Epithelial cell of umbilical artery (primary cell): ENCODE data around the gene TMC8. TPM values are rescaled to one million over a fixed set of nuclear protein-coding genes. Genes with fewer than 3 reads are reported as not detected.

Source experiments
- total RNA-seq: library from RNA; depleted of rRNA; stranded (reverse); fragments of >200 nt; gene quantifications from 2 replicates; pipeline ENCODE4 v1.2.3, GENCODE V29; 2014

Gene TMC8
- under 0.01 and 0.76 TPM in 2 replicates for total RNA-seq

DNA sequence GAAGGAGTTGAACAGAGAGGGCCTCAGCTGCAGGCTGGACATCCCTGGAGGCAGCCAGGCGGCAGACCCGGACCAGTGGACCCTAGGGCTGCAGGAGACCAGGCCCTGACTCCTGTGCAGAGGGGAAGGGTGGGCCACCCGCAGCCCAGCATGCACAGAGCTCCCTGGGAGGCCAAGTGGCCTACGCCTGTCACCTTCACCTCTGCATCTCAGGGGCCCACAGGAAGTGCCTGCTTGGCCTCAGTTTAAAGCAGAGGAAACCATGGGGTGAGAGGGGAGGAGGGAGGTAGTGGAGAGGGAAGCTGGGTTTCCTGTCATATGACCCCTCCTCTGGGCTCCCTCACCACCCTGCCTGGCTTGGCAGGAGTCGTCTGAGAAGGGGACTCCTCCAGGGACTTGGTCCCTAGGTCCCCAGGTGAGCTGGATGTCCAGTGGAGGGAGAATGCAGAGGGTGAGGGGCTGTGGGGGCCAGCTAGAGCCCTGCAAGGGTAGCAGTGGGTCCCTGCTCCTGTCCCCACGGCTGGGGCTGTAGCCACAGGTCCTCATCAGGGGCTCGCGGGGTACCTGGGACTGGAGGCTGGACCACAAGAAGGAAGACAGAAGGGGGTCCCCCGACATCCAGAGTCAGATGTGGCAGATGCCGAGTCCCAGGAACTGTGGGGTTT, at the start of gene TMC8:
Gene TMC8, plus strand, starts transcription at position 335 of the 665 bp plus-strand sequence. CDS start 818 bp downstream, outside the sequence.

GRCh38 chr17:78128551-78129350, 1.8 kb upstream of the TMC8 start, which contains the start of gene TMC6:
TMC6 (minus strand) TSS chr17:78128755; CDS start chr17:78126832, 1,923 bp downstream.

DNA sequence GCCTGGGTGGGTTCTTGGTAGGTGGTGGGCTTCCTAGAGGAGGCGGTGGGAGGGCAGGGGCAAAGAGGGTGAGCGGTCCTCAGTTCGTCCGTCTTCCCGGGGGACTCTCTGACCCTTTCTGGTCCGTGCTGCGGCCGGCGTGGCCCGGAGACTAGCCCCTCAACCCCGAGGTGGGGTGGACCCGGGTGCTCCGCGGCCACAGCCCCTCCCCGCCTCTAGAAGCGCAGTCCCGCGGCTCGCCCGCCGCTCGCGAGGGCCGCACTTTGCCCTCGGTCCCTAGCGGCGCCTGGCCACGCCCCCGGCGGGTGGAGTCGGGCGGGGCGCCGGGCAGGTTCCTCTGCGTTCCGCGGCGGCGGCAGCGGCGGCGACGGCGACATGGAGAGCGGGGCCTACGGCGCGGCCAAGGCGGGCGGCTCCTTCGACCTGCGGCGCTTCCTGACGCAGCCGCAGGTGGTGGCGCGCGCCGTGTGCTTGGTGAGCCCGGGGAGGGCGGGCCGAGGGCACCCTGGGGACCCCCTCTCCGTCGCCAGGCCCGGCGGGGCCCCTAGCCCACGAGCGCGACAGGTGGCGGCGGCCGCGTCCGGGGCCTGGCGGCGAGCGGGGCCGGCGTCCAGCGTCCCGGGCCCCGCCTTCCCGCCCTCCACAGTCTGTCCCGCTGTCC, 37.8 kb downstream of the TMC8 start, which contains the start of gene SYNGR2:
Gene SYNGR2, plus strand, starts transcription at position 340 of the 661 bp plus-strand sequence. Its CDS starts 36 bp downstream, at position 376.

DNA sequence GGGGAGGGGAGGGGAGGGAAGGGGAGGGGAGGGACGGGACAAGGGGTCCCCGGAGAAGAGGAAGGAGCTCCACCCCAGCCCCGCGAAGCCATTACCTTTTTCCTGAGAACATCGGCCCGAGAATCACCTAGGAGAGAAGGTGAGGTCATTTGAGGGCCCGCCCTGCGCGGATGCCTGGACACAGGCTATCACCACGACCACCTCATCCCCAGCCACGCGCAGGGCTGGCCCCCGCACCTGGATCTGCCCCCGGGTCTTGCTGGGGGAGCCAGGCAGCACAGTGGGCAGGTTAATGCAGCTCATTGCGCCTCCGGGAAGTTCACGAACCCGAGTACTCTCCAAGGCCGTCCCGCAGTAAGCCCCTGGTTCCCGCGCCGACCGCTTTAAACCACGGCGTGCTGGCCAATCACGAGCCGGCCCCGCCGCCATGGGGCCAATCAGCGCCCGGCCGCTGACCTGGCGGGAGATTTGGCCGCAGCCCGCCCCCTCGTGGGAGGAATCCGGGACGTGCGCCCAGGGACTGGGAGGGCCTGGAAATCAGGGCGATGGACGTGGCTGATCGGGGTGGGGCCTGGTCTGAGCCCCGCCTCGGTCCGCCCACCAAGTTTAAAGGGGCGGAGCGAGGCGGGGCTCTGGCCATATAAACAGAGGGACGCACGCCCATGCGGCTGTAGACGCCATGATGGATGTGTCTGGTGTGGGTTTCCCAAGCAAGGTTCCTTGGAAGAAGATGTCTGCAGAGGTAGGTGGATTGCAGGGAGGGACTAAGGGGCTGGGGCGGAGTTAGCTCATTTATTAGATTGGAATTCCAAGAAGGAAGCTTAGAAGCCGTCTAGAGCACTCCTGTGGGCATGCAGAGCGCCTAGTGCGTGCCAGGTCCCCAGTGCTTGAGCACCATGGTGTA, 56.4 kb downstream of the TMC8 start, which contains the start of the genes AFMID and TK1:
Gene AFMID, plus strand, starts transcription at position 671 of the 904 bp plus-strand sequence. Its CDS starts 9 bp downstream, at position 680.
Gene TK1, minus strand, starts transcription at position 361 of the 904 bp plus-strand sequence. Its CDS starts 58 bp downstream, at position 303.

Other genes starting within 250 kb of the TMC8 start
- gene TNRC6C, start 172.1 kb upstream of the TMC8 start, total RNA-seq = 2.6 and 4.3 TPM in 2 replicates
- 35.1 and 42.7 TPM in 2 replicates for gene TMC6, start 2.0 kb upstream of the TMC8 start, total RNA-seq
- not detected in 2 replicates for gene C17orf99, start 15.6 kb downstream of the TMC8 start, total RNA-seq
- 27.6 and 28.3 TPM in 2 replicates for gene SYNGR2, start 37.8 kb downstream of the TMC8 start, total RNA-seq
- gene TK1, start 56.3 kb downstream of the TMC8 start, total RNA-seq = 121 and 148 TPM in 2 replicates
- 50.3 and 65.5 TPM in 2 replicates for gene AFMID, start 56.6 kb downstream of the TMC8 start, total RNA-seq
- gene BIRC5, start 83.5 kb downstream of the TMC8 start, total RNA-seq = 61.1 and 64.4 TPM in 2 replicates
- under 0.01 and 0.46 TPM in 2 replicates for gene TMEM235, start 100.9 kb downstream of the TMC8 start, total RNA-seq
- 24.0 and 63.2 TPM in 2 replicates for gene SOCS3, start 229.3 kb downstream of the TMC8 start, total RNA-seq
- 45.1 and 58.8 TPM in 2 replicates for gene PGS1, start 247.9 kb downstream of the TMC8 start, total RNA-seq